Stomach (tissue), 9 donors: ENCODE data around the gene MRPL9. TPM values are rescaled to one million over a fixed set of nuclear protein-coding genes. Genes with fewer than 3 reads are reported as not detected.
A peak's percentile ranks its signal among the peaks of the same experiment; 100 is the strongest.

Experiments
- DNase-seq, 2 donors: peaks; one replicate each; pipeline versions ENCODE4 v3.0.0 to v3.0.0-alpha.2; 2013 to 2019
- H3K27ac ChIP-seq, 5 donors: fragments of 200-600 bp in 4 of 5; sonication (generic) in 4 of 5; one replicate each; pipeline ENCODE4 v1.5.1; 2013 to 2019; ENCODE audit warnings: mild to moderate bottlenecking in 1 of 5, moderate library complexity in 1 of 5
- H3K27me3 ChIP-seq, 3 donors: fragments of 200-600 bp; sonication (generic); one replicate each; pipeline ENCODE4 v1.5.1; 2017 to 2019; ENCODE audit warnings: mixed run types in 1 of 3
- H3K36me3 ChIP-seq, 4 donors: fragments of 200-600 bp; sonication (generic); 1 replicate in 3 of 4; 2 replicates in 1 of 4; pipeline ENCODE4 v1.5.1; 2016 to 2019
- H3K4me1 ChIP-seq, 4 donors: fragments of 200-600 bp; sonication (generic); one replicate each; pipeline ENCODE4 v1.5.1; 2016 to 2019
- H3K4me3 ChIP-seq, 4 donors: fragments of 200-600 bp; sonication (generic) in 3 of 4; one replicate each; pipeline ENCODE4 v1.5.1; 2016 to 2019; ENCODE audit warnings: mild to moderate bottlenecking in 1 of 4
- H3K9me3 ChIP-seq, 4 donors: fragments of 200-600 bp; sonication (generic); one replicate each; pipeline ENCODE4 v1.5.1; 2016 to 2019
- CTCF ChIP-seq, 7 experiments: fragments of 450-650 bp in 4 of 7; fragments of 200-600 bp in 3 of 7; sonication (generic) in 3 of 7; IDR thresholded peaks; one replicate each; pipeline ENCODE4 v1.5.1; 2016 to 2019; ENCODE audit warnings: antibody characterized with exemption in 7 of 7, control low read depth in 2 of 7, mild to moderate bottlenecking in 1 of 7
- EP300 ChIP-seq: sonication (generic); formaldehyde crosslinking; IDR thresholded peaks from one replicate; pipeline ENCODE4 v1.6.1; 2017; ENCODE audit warnings: antibody characterized with exemption
- POLR2A ChIP-seq, 4 donors: fragments of 450-650 bp; IDR thresholded peaks; one replicate each; pipeline ENCODE4 v1.6.1; 2016; ENCODE audit warnings: antibody characterized with exemption in 4 of 4, control low read depth in 2 of 4, mild to moderate bottlenecking in 1 of 4, moderate library complexity in 1 of 4
- POLR2AphosphoS5 ChIP-seq, 3 donors: sonication (generic); formaldehyde crosslinking; IDR thresholded peaks; one replicate each; pipeline ENCODE4 v1.6.1; 2016; ENCODE audit warnings: antibody characterized with exemption in 3 of 3
- WGBS, 5 donors: extraction: QIAGEN DNeasy Blood & Tissue Kit in 3 of 5; methylation state at CpG; one replicate each; pipeline versions ENCODE4 v1.1.5 to v1.1.7; 2013 to 2018; 5-methylcytosine and 5-hydroxymethylcytosine counted together
- intact Hi-C: fragments of 100-400 bp; cut with DNase I; formaldehyde crosslinking; loops from one replicate; pipeline ENCODE4 v1.15.1; 2023; ENCODE audit warnings: low total_unique reads
- polyA plus RNA-seq, 3 donors: library from polyadenylated mRNA; stranded (reverse); fragments of 200-250 nt; gene quantifications; one replicate each; pipeline ENCODE4 v1.2.3, GENCODE V29; 2013
- total RNA-seq, 5 donors: library from RNA; depleted of rRNA; stranded (reverse); fragments of >200 nt; gene quantifications; one replicate each; pipeline versions ENCODE4 v1.1.0 to v1.2.3, GENCODE V29; 2014 to 2016
- donor health status: healthy with polysubstance abuse.
- donor health status: Bipolar disorder and iron deficiency.
- donor health status: healthy.

The MRPL9 gene
- total and polyA plus RNA-seq, 8 donors, result 19.8 to 246 (median 69.6) TPM

- Histone ChIP-seq H3K4me3 (no peak overlapping the region), H3K9me3 (no peaks in the 10 kb centered on the region), H3K36me3 (peaks cover 0 to 6% (median 0%) of the 10 kb centered on the region in 4 donors), H3K27me3 (peaks cover 0 to 37% (median 0%) of the 10 kb centered on the region in 3 donors), H3K27ac (no peak overlapping the region), H3K4me1 (no peaks in the 10 kb centered on the region)
- 88 to 96% (median 90%) methylated on average over 5 of the region's 5 CpGs for WGBS, 5 donors
- DNase-seq, result no peak
- TF ChIP-seq EP300 (no peak), POLR2AphosphoS5 (IDR thresholded peaks at IDR 0.05) (no peak), POLR2A (IDR thresholded peaks at IDR 0.05) (no peak), CTCF (IDR thresholded peaks at IDR 0.05) (no peak)
- intact Hi-C loops, result no loop called here
Measured at GRCh38 chr1:151798571-151798970, 35.3 kb upstream of the MRPL9 start.

- H3K4me3 ChIP-seq, result peak overlapping the region; percentile 71 to 94 (median 78)
- WGBS, 5 donors, result 0 to 1% (median 1%) methylated on average over 28 to 52 of the region's 52 CpGs
- intact Hi-C loops, result no loop called here
- H3K4me1 ChIP-seq, result peaks cover 13 to 30% (median 20%) of the 10 kb centered on the region in 4 donors
- H3K27me3 ChIP-seq, result no peaks in the 10 kb centered on the region
- H3K27ac ChIP-seq, result peak overlapping the region; percentile 16 to 77 (median 68)
- DNase-seq, result peak in 1 of 2 donors; percentile 41
- H3K9me3 ChIP-seq, result no peaks in the 10 kb centered on the region
- H3K36me3 ChIP-seq, result peaks cover 0 to 6% (median 0%) of the 10 kb centered on the region in 4 donors
- TF ChIP-seq EP300, result no peak
- TF ChIP-seq CTCF (IDR thresholded peaks at IDR 0.05), result no peak
- TF ChIP-seq POLR2A (IDR thresholded peaks at IDR 0.05), result no peak
- TF ChIP-seq POLR2AphosphoS5 (IDR thresholded peaks at IDR 0.05), result no peak
Measured at GRCh38 chr1:151790940-151791651, 27.8 kb upstream of the MRPL9 start.

DNA sequence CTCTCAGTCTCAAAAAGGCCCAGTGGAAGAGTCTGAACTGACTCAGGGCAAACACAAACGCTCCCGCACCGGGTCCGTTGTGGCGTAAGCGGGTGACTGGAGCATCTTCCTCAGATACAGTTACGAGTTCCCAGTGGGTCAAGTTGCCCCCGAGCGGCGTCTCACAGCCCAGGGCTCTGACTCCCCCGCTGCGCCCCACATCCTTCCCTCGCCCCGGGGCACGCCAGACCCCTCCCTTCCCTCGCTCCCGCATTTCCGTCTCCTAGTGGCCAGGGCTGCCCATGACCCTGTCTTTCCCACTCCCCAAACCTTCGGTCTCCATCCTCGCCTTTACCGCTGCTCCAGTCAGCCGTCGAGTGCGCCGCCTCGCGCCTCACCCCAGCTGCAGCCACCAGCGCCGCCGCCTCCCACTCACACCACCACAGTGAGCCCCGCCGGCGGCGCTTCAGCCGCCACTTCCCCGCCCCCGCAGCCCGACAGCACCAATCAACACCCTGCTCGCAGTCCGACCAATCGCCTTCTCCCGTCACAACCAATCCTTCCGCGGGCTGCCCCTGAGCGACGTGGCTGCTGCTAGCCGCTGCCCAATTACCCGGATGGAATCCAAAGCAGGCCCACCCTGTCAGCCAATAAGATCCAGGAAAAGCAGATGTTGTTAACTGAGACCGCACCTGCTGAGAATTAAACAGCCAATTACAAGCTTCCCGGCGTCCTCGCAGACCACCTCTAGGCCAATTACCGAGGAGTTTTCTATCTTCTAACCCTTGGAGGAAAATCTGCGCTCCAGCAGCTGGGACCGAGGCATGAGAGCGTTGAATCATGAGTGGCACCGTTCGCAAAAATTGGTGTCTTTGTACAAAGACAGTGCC is 27.0 kb upstream of the MRPL9 start, which contains the start of gene TDRKH:
Gene TDRKH, minus strand, starts transcription at position 430 of the 869 bp plus-strand sequence. CDS start 7,478 bp downstream, outside the sequence.
- WGBS, 5 donors, result 0 to 1% (median 0%) methylated on average over 44 to 58 of the region's 58 CpGs
- intact Hi-C loops, result no loop called here
- peak; percentile 98 to 99 for DNase-seq
- Histone ChIP-seq H3K27me3 (no peaks in the 10 kb centered on the region), H3K27ac (peak within 1 kb of the TSS; percentile 41 to 77 (median 68)), H3K36me3 (peaks cover 0 to 6% (median 0%) of the 10 kb centered on the region in 4 donors), H3K9me3 (no peaks in the 10 kb centered on the region), H3K4me1 (peaks cover 13 to 30% (median 20%) of the 10 kb centered on the region in 4 donors), H3K4me3 (peak within 1 kb of the TSS; percentile 71 to 94 (median 78))
- peak in 1 of 4 donors; percentile 70 for TF ChIP-seq POLR2A (IDR thresholded peaks at IDR 0.05)
- peak in 2 of 7 experiments; percentile 12 to 29 for TF ChIP-seq CTCF (IDR thresholded peaks at IDR 0.05)
- peak; percentile 34 to 65 (median 56) for TF ChIP-seq POLR2AphosphoS5 (IDR thresholded peaks at IDR 0.05)
- no peak for TF ChIP-seq EP300

- no peak overlapping the region for H3K4me3 ChIP-seq
- H3K27ac ChIP-seq, result no peak overlapping the region
- no peak for DNase-seq
- peaks cover 0 to 1% (median 0%) of the 10 kb centered on the region in 4 donors for H3K36me3 ChIP-seq
- H3K9me3 ChIP-seq, result no peaks in the 10 kb centered on the region
- WGBS, 5 donors, result 76 to 85% (median 83%) methylated on average over 3 of the region's 3 CpGs
- H3K4me1 ChIP-seq, result peaks cover 13 to 30% (median 20%) of the 10 kb centered on the region in 4 donors
- H3K27me3 ChIP-seq, result no peaks in the 10 kb centered on the region
- intact Hi-C loops, result no loop called here
- no peak for TF ChIP-seq POLR2AphosphoS5 (IDR thresholded peaks at IDR 0.05)
Measured at GRCh38 chr1:151787689-151788088, 24.4 kb upstream of the MRPL9 start.
